ENCODE measurements around the gene SDS.
"Not testable (repeated sequence)": the region's sequence is repeated elsewhere in the genome, so short reads cannot be mapped to it uniquely, and the experiment has no call there.

The SDS gene

GRCh38 chr12:113358381-113359132, 45.1 kb downstream of the SDS start, which contains the start of gene PLBD2:
Gene PLBD2 (plus strand): TSS chr12:113358587. CDS start chr12:113358601, 14 bp downstream.
- Histone ChIP-seq H2AFZ (ENCODE audit: low read depth, low read length) (peak within 1 kb of the TSS; percentile 88), H4K20me1 (ENCODE audit: insufficient read depth, low read length) (no peaks in the 10 kb centered on the region)

DNA sequence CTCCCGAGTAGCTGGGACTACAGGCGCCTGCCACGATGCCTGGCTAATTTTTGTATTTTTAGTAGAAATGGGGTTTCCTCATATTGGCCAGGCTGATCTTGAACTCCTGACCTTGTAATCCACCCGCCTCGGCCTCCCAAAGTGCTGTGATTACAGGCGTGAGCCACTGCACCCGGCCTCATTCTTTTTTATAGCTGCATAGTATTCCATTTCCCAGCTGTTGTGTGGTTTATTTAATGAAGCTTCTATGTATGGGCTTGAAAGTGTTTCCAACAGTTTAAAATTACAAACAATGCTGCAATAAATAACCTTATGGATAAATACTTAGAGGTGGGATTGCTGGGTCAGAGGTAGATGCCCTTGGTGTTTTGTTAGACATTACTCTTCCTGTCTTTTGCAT, 49.5 kb downstream of the SDS start:
- peaks cover 17% of the 10 kb centered on the region for H3K4me1 ChIP-seq (ENCODE audit: insufficient read depth, low read length)
- not testable (repeated sequence) for H3K27me3 ChIP-seq (ENCODE audit: insufficient read depth, low read length, poor library complexity); H3K9ac ChIP-seq (ENCODE audit: low read depth, low read length); H2AFZ ChIP-seq (ENCODE audit: low read depth, low read length); H4K20me1 ChIP-seq (ENCODE audit: insufficient read depth, low read length); ATAC-seq (ENCODE audit: insufficient read depth, low read depth); H3K36me3 ChIP-seq (ENCODE audit: insufficient read depth, low read length); H3K4me3 ChIP-seq (ENCODE audit: low read depth in 1 of 2, low read length in 2 of 2); DNase-seq; H3K9me3 ChIP-seq (ENCODE audit: insufficient read depth, low read length, severe bottlenecking); H3K27ac ChIP-seq (ENCODE audit: low read length); H3K4me2 ChIP-seq (ENCODE audit: insufficient read depth, low read length); H3K79me2 ChIP-seq (ENCODE audit: insufficient read depth, low read length)

More at GRCh38 chr12:113358381-113359132, 45.1 kb downstream of the SDS start, which contains the start of gene PLBD2:
- ATAC-seq (ENCODE audit: insufficient read depth, low read depth) (peak; percentile 94), DNase-seq (peak; percentile 94)
- H3K27ac ChIP-seq (ENCODE audit: low read length): peak within 1 kb of the TSS; percentile 59
- peak within 1 kb of the TSS; percentile 77 for H3K4me2 ChIP-seq (ENCODE audit: insufficient read depth, low read length)
- H3K9ac ChIP-seq (ENCODE audit: low read depth, low read length): peak within 1 kb of the TSS; percentile 55
- H3K79me2 ChIP-seq (ENCODE audit: insufficient read depth, low read length): no peaks in the 10 kb centered on the region
- H3K27me3 ChIP-seq (ENCODE audit: insufficient read depth, low read length, poor library complexity): no peaks in the 10 kb centered on the region
- H3K9me3 ChIP-seq (ENCODE audit: insufficient read depth, low read length, severe bottlenecking): no peaks in the 10 kb centered on the region
- TF ChIP-seq EZH2 (IDR thresholded peaks at IDR 0.05; ENCODE audit: borderline replicate concordance, low read depth, low read length, severe bottlenecking): no peak
- TF ChIP-seq, protein P1, sequence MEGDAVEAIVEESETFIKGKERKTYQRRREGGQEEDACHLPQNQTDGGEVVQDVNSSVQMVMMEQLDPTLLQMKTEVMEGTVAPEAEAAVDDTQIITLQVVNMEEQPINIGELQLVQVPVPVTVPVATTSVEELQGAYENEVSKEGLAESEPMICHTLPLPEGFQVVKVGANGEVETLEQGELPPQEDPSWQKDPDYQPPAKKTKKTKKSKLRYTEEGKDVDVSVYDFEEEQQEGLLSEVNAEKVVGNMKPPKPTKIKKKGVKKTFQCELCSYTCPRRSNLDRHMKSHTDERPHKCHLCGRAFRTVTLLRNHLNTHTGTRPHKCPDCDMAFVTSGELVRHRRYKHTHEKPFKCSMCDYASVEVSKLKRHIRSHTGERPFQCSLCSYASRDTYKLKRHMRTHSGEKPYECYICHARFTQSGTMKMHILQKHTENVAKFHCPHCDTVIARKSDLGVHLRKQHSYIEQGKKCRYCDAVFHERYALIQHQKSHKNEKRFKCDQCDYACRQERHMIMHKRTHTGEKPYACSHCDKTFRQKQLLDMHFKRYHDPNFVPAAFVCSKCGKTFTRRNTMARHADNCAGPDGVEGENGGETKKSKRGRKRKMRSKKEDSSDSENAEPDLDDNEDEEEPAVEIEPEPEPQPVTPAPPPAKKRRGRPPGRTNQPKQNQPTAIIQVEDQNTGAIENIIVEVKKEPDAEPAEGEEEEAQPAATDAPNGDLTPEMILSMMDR (IDR thresholded peaks at IDR 0.05; ENCODE audit: borderline replicate concordance, extremely low read depth, low read length, poor library complexity, severe bottlenecking): peak; percentile 12
- peak within 1 kb of the TSS in 1 of 2 experiments; percentile 59; a peak in 3 of 4 replicates for H3K4me3 ChIP-seq (ENCODE audit: low read depth in 1 of 2, low read length in 2 of 2)
- H3K36me3 ChIP-seq (ENCODE audit: insufficient read depth, low read length): no peaks in the 10 kb centered on the region
- peaks cover 23% of the 10 kb centered on the region for H3K4me1 ChIP-seq (ENCODE audit: insufficient read depth, low read length)

DNA sequence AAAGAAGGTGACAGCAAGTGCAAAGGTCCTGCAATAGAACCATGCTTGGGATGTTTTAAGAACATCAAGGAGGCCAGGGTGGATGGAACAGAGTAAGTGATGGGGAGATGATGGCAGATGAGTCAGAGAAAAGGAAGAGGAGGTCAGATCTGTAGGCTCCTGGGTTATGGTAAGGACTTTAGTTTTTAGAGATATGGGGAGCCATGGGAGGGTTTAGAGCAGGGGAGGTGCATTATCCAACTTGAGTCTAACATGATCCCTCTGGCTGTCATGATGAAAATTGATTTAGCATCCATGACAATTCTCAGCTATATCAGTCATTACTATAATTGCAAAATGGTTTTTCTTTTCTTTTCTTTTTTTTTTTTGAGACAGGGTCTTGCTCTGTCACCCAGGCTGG, 52.6 kb downstream of the SDS start:
- no peak for DNase-seq

DNA sequence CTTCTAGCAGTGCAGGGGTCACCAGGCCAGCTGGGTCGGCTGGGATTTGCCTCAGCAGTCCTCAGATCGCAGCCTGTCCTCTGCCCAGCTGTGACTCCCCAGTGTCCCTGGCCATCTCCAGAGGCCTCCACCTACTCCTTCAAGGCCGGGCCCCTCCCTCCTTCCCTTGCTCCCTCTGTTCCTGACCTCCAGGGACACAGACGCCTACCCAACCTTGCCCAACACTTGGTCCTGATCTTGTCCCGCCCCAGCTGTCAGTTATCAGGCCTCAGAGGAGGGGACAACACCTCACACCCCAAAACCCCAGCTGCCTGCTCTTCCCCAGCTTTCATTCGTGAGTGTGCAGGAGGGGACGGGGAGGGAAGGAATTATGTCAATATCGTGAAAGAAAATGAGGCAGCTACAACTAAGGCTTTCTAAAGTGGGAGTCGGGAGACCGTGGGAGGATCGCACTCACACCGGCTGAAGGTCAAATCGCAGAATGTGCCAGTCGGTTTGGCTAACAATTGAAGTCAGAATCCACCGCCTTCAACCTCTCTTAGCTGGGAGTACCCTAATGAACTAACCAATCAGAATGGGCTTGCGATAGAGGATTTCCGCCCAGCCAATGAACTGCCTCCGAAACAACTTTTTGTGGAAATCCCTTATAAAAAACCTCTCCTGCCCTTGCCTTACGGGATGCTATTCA, 54.7 kb downstream of the SDS start:
- Histone ChIP-seq H2AFZ (ENCODE audit: low read depth, low read length) (no peak overlapping the region), H3K4me1 (ENCODE audit: insufficient read depth, low read length) (no peaks in the 10 kb centered on the region), H3K79me2 (ENCODE audit: insufficient read depth, low read length) (no peaks in the 10 kb centered on the region), H3K4me2 (ENCODE audit: insufficient read depth, low read length) (no peak overlapping the region), H3K27me3 (ENCODE audit: insufficient read depth, low read length, poor library complexity) (no peaks in the 10 kb centered on the region), H3K27ac (ENCODE audit: low read length) (no peak overlapping the region), H4K20me1 (ENCODE audit: insufficient read depth, low read length) (no peaks in the 10 kb centered on the region), H3K4me3 (ENCODE audit: low read depth in 1 of 2, low read length in 2 of 2) (no peak overlapping the region), H3K36me3 (ENCODE audit: insufficient read depth, low read length) (no peaks in the 10 kb centered on the region), H3K9me3 (ENCODE audit: insufficient read depth, low read length, severe bottlenecking) (no peaks in the 10 kb centered on the region), H3K9ac (ENCODE audit: low read depth, low read length) (no peak overlapping the region)
- DNase-seq (no peak), ATAC-seq (ENCODE audit: insufficient read depth, low read depth) (no peak)
- TF ChIP-seq EZH2 (IDR thresholded peaks at IDR 0.05; ENCODE audit: borderline replicate concordance, low read depth, low read length, severe bottlenecking): no peak
- TF ChIP-seq, protein P1 (IDR thresholded peaks at IDR 0.05; ENCODE audit: borderline replicate concordance, extremely low read depth, low read length, poor library complexity, severe bottlenecking): no peak

More for the DNA sequence above, 52.6 kb downstream of the SDS start:
- ATAC-seq (ENCODE audit: insufficient read depth, low read depth): no peak
- H4K20me1 ChIP-seq (ENCODE audit: insufficient read depth, low read length): no peaks in the 10 kb centered on the region
- no peaks in the 10 kb centered on the region for H3K4me1 ChIP-seq (ENCODE audit: insufficient read depth, low read length)
- H3K27ac ChIP-seq (ENCODE audit: low read length): no peak overlapping the region
- no peak for TF ChIP-seq EZH2 (IDR thresholded peaks at IDR 0.05; ENCODE audit: borderline replicate concordance, low read depth, low read length, severe bottlenecking)
- no peak overlapping the region for H2AFZ ChIP-seq (ENCODE audit: low read depth, low read length)
- H3K4me3 ChIP-seq (ENCODE audit: low read depth in 1 of 2, low read length in 2 of 2): no peak overlapping the region
- no peaks in the 10 kb centered on the region for H3K79me2 ChIP-seq (ENCODE audit: insufficient read depth, low read length)
- H3K36me3 ChIP-seq (ENCODE audit: insufficient read depth, low read length): no peaks in the 10 kb centered on the region
- H3K27me3 ChIP-seq (ENCODE audit: insufficient read depth, low read length, poor library complexity): no peaks in the 10 kb centered on the region
- no peak overlapping the region for H3K4me2 ChIP-seq (ENCODE audit: insufficient read depth, low read length)
- H3K9ac ChIP-seq (ENCODE audit: low read depth, low read length): no peak overlapping the region
- no peaks in the 10 kb centered on the region for H3K9me3 ChIP-seq (ENCODE audit: insufficient read depth, low read length, severe bottlenecking)
